ENCODE measurements around the gene ENSA.
A peak's percentile ranks its signal among the peaks of the same experiment; 100 is the strongest.
"Not testable (repeated sequence)": the region's sequence is repeated elsewhere in the genome, so short reads cannot be mapped to it uniquely, and the experiment has no call there.

Gene ENSA

GRCh38 chr1:150606463-150607142, 22.8 kb downstream of the ENSA start:
- TF ChIP-seq CTCF (IDR thresholded peaks at IDR 0.05): no peak
- Histone ChIP-seq H3K4me1 (peaks cover 0 to 42% (median 23%) of the 10 kb centered on the region in 4 donors), H3K27ac (no peak overlapping the region), H3K27me3 (no peaks in the 10 kb centered on the region), H3K9me3 (no peaks in the 10 kb centered on the region), H3K4me3 (no peak overlapping the region), H3K36me3 (no peaks in the 10 kb centered on the region)
- peak in 1 of 2 donors; percentile 21 for DNase-seq
- intact Hi-C loops (cut with DNase I; ENCODE audit: low total_unique reads): no loop called here

- intact Hi-C loops (cut with DNase I; ENCODE audit: low total_unique reads); H3K27me3 ChIP-seq; H3K9me3 ChIP-seq; H3K4me3 ChIP-seq; H3K36me3 ChIP-seq: not testable (repeated sequence)
- Histone ChIP-seq H3K27ac (peak overlapping the region in 1 of 2 donors; percentile 69), H3K4me1 (peaks cover 0 to 30% (median 14%) of the 10 kb centered on the region in 4 donors)
- DNase-seq: peak in 1 of 2 donors; percentile 37
Measured at GRCh38 chr1:150605451-150605731, 24.0 kb downstream of the ENSA start.

- peaks cover 4 to 17% (median 12%) of the 10 kb centered on the region in 3 donors for H3K36me3 ChIP-seq
- peak overlapping the region; percentile 59 to 69 for H3K27ac ChIP-seq
- H3K9me3 ChIP-seq: no peaks in the 10 kb centered on the region
- intact Hi-C loops (cut with DNase I; ENCODE audit: low total_unique reads): no loop called here
- H3K4me3 ChIP-seq: no peak overlapping the region
- no peaks in the 10 kb centered on the region for H3K27me3 ChIP-seq
- peaks cover 0 to 19% (median 9%) of the 10 kb centered on the region in 4 donors for H3K4me1 ChIP-seq
- no peak for DNase-seq
- TF ChIP-seq CTCF (IDR thresholded peaks at IDR 0.05): no peak
Measured at GRCh38 chr1:150604226-150604588, 25.2 kb downstream of the ENSA start.

GRCh38 chr1:150603711-150604110, 25.7 kb downstream of the ENSA start:
- Histone ChIP-seq H3K4me1 (peaks cover 0 to 15% (median 9%) of the 10 kb centered on the region in 4 donors), H3K36me3 (peaks cover 4 to 19% (median 12%) of the 10 kb centered on the region in 3 donors), H3K27ac (peak overlapping the region in 1 of 2 donors; percentile 59), H3K27me3 (no peaks in the 10 kb centered on the region), H3K4me3 (no peak overlapping the region), H3K9me3 (no peaks in the 10 kb centered on the region)
- intact Hi-C loops (cut with DNase I; ENCODE audit: low total_unique reads): no loop called here
- no peak for DNase-seq
- TF ChIP-seq CTCF (IDR thresholded peaks at IDR 0.05): no peak

GRCh38 chr1:150602372-150602771, 27.0 kb downstream of the ENSA start:
- H3K27ac ChIP-seq; intact Hi-C loops (cut with DNase I; ENCODE audit: low total_unique reads); H3K27me3 ChIP-seq; H3K9me3 ChIP-seq; H3K4me3 ChIP-seq: not testable (repeated sequence)
- peak in 1 of 2 donors; percentile 31 for DNase-seq
- Histone ChIP-seq H3K36me3 (peaks cover 4 to 22% (median 12%) of the 10 kb centered on the region in 3 donors), H3K4me1 (peaks cover 0 to 15% (median 9%) of the 10 kb centered on the region in 4 donors)

GRCh38 chr1:150601540-150601939, 27.9 kb downstream of the ENSA start:
- intact Hi-C loops (cut with DNase I; ENCODE audit: low total_unique reads): no loop called here
- TF ChIP-seq CTCF (IDR thresholded peaks at IDR 0.05): no peak
- Histone ChIP-seq H3K9me3 (no peaks in the 10 kb centered on the region), H3K4me3 (no peak overlapping the region), H3K4me1 (peaks cover 0 to 15% (median 9%) of the 10 kb centered on the region in 4 donors), H3K36me3 (peaks cover 4 to 22% (median 12%) of the 10 kb centered on the region in 3 donors), H3K27me3 (no peaks in the 10 kb centered on the region), H3K27ac (no peak overlapping the region)
- peak in 1 of 2 donors; percentile 5 for DNase-seq

GRCh38 chr1:150598346-150598745, 31.1 kb downstream of the ENSA start:
- H3K4me1 ChIP-seq; H3K27ac ChIP-seq; H3K27me3 ChIP-seq; intact Hi-C loops (cut with DNase I; ENCODE audit: low total_unique reads); H3K4me3 ChIP-seq; H3K9me3 ChIP-seq: not testable (repeated sequence)
- H3K36me3 ChIP-seq: peaks cover 4 to 36% (median 12%) of the 10 kb centered on the region in 3 donors
- DNase-seq: peak in 1 of 2 donors; percentile 4

Data from tibial artery (tissue), 4 donors.